ENCODE results near the gene SLC19A2.

Gene SLC19A2

DNA sequence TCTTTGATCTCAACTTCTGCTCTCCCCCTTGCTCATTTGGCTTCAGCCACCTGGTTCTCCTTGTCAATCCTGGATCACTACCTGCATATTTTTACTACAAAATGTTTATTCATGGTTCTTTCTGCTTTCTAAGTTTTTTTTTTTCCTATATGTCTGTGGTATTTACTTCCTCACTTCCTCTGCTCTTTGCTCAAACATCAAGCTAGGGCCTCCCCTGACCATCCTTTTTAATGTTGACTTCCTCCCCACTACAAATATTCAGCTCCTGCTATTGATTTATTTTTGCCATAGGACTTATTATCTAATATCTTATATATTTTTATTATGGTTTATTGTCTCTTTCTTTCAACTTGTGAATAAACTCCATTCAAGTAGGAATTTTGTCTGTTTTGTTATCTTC is 14.1 kb upstream of the SLC19A2 start:
- H3K27me3 ChIP-seq (ENCODE audit: insufficient read depth, poor library complexity, severe bottlenecking), result no peaks in the 10 kb centered on the region

DNA sequence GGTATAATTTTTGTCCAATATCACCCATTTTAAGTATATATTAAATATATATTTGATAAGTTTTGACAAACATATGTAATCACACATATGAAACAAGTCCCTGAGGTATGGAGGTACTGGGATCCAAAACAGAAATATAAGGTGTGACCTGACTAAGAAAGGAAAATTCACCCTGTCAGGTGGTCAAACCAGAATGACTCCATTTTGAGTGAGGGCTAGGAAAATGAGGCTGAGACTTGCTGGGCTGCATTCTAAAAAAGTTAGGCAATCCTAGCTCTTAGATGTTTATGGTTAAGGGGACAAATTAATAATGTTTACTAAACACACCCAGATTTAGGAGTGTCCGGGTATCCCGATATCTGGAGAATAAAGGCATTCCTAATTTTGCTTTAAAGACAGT is 11.6 kb upstream of the SLC19A2 start:
- no peaks in the 10 kb centered on the region for H3K27me3 ChIP-seq (ENCODE audit: insufficient read depth, poor library complexity, severe bottlenecking)
- H3K4me3 ChIP-seq (replicated peaks; ENCODE audit: insufficient read depth, low read length), result no peak overlapping the region
- TF ChIP-seq GABPA (IDR thresholded peaks at IDR 0.05; ENCODE audit: low read depth) (no peak), CTCF (IDR thresholded peaks at IDR 0.05; ENCODE audit: insufficient read depth, low read length) (no peak), SPI1 (IDR thresholded peaks at IDR 0.05; ENCODE audit: borderline replicate concordance, low read depth) (no peak), POLR2AphosphoS5 (IDR thresholded peaks at IDR 0.05; ENCODE audit: low read depth) (no peak)
- TF ChIP-seq, protein P1, sequence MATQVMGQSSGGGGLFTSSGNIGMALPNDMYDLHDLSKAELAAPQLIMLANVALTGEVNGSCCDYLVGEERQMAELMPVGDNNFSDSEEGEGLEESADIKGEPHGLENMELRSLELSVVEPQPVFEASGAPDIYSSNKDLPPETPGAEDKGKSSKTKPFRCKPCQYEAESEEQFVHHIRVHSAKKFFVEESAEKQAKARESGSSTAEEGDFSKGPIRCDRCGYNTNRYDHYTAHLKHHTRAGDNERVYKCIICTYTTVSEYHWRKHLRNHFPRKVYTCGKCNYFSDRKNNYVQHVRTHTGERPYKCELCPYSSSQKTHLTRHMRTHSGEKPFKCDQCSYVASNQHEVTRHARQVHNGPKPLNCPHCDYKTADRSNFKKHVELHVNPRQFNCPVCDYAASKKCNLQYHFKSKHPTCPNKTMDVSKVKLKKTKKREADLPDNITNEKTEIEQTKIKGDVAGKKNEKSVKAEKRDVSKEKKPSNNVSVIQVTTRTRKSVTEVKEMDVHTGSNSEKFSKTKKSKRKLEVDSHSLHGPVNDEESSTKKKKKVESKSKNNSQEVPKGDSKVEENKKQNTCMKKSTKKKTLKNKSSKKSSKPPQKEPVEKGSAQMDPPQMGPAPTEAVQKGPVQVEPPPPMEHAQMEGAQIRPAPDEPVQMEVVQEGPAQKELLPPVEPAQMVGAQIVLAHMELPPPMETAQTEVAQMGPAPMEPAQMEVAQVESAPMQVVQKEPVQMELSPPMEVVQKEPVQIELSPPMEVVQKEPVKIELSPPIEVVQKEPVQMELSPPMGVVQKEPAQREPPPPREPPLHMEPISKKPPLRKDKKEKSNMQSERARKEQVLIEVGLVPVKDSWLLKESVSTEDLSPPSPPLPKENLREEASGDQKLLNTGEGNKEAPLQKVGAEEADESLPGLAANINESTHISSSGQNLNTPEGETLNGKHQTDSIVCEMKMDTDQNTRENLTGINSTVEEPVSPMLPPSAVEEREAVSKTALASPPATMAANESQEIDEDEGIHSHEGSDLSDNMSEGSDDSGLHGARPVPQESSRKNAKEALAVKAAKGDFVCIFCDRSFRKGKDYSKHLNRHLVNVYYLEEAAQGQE (IDR thresholded peaks at IDR 0.05; ENCODE audit: insufficient replicate concordance, low read depth), result no peak
- DNase-seq (ENCODE audit: low read depth in 1 of 2, low spot score in 1 of 2), result no peak
- H3K27ac ChIP-seq (replicated peaks), result no peak overlapping the region

More for the DNA sequence above, 14.1 kb upstream of the SLC19A2 start:
- TF ChIP-seq SPI1 (IDR thresholded peaks at IDR 0.05; ENCODE audit: borderline replicate concordance, low read depth), result peak; percentile 49; the same call in 1 of the 2 replicates
- TF ChIP-seq, protein P1 (IDR thresholded peaks at IDR 0.05; ENCODE audit: insufficient replicate concordance, low read depth), result no peak
- Histone ChIP-seq H3K4me3 (replicated peaks; ENCODE audit: insufficient read depth, low read length) (no peak overlapping the region), H3K27ac (replicated peaks) (no peak overlapping the region)
- DNase-seq (ENCODE audit: low read depth in 1 of 2, low spot score in 1 of 2), result no peak

- Histone ChIP-seq H3K27ac (replicated peaks) (no peak overlapping the region), H3K4me3 (replicated peaks; ENCODE audit: insufficient read depth, low read length) (no peak overlapping the region), H3K27me3 (ENCODE audit: insufficient read depth, poor library complexity, severe bottlenecking) (no peaks in the 10 kb centered on the region)
- TF ChIP-seq GABPA (IDR thresholded peaks at IDR 0.05; ENCODE audit: low read depth) (no peak), CTCF (IDR thresholded peaks at IDR 0.05; ENCODE audit: insufficient read depth, low read length) (no peak), POLR2AphosphoS5 (IDR thresholded peaks at IDR 0.05; ENCODE audit: low read depth) (no peak), SPI1 (IDR thresholded peaks at IDR 0.05; ENCODE audit: borderline replicate concordance, low read depth) (no peak)
- TF ChIP-seq, protein P1 (IDR thresholded peaks at IDR 0.05; ENCODE audit: insufficient replicate concordance, low read depth), result no peak
- DNase-seq (ENCODE audit: low read depth in 1 of 2, low spot score in 1 of 2), result no peak
These were observed 10.2 kb upstream of the SLC19A2 start for GRCh38 chr1:169495916-169496315.

All from HL-60 (cell line).